DMS114 treated with DMSO at 0.1 percent for 48 hours (cell line): ENCODE results near the gene RCN2.
"Not testable (repeated sequence)": the region's sequence is repeated elsewhere in the genome, so short reads cannot be mapped to it uniquely, and the experiment has no call there.

Experiments used
- DNase-seq: peaks from one replicate; lab custom pipeline; 2025; ENCODE audit not compliant: unreplicated experiment; lab: John Stamatoyannopoulos, UW

Gene RCN2

GRCh38 chr15:76931397-76932134 is at the start of gene RCN2:
TSS of gene RCN2 (plus strand) at chr15:76931749. CDS start at chr15:76931842, 93 bp downstream.
- DNase-seq: peak; percentile 91

- DNase-seq: no peak
Measured at GRCh38 chr15:76885212-76885611, 46.3 kb upstream of the RCN2 start.

- not testable (repeated sequence) for DNase-seq
Measured at GRCh38 chr15:76887280-76888141, 44.0 kb upstream of the RCN2 start.

GRCh38 chr15:76892836-76893235 is 38.7 kb upstream of the RCN2 start:
- not testable (repeated sequence) for DNase-seq

- no peak for DNase-seq
Measured at GRCh38 chr15:76894174-76894573, 37.4 kb upstream of the RCN2 start.

- DNase-seq: no peak
Measured at GRCh38 chr15:76898102-76898501, 33.4 kb upstream of the RCN2 start.

- DNase-seq: not testable (repeated sequence)
Measured at GRCh38 chr15:76899176-76899930, 32.2 kb upstream of the RCN2 start.

- DNase-seq: not testable (repeated sequence)
Measured at GRCh38 chr15:76899931-76900310, 31.6 kb upstream of the RCN2 start.

- DNase-seq: no peak
Measured at GRCh38 chr15:76901965-76902364, 29.6 kb upstream of the RCN2 start.

- peak; percentile 27 for DNase-seq
Measured at GRCh38 chr15:76903251-76903681, 28.3 kb upstream of the RCN2 start.

GRCh38 chr15:76904461-76905012 is 27.0 kb upstream of the RCN2 start:
- DNase-seq: no peak

GRCh38 chr15:76905013-76905839 is 26.3 kb upstream of the RCN2 start, which contains the start of gene SCAPER:
TSS of gene SCAPER (minus strand) at chr15:76905340. CDS start at chr15:76883817, 21,523 bp downstream.
- peak; percentile 82 for DNase-seq

GRCh38 chr15:76905855-76906254 is 25.7 kb upstream of the RCN2 start:
- DNase-seq: no peak

GRCh38 chr15:76912430-76912829 is 19.1 kb upstream of the RCN2 start:
- DNase-seq: no peak

GRCh38 chr15:76913737-76914136 is 17.8 kb upstream of the RCN2 start:
- DNase-seq: no peak

- DNase-seq: no peak
Measured at GRCh38 chr15:76916369-76916768, 15.2 kb upstream of the RCN2 start.

GRCh38 chr15:76928201-76928600 is 3.3 kb upstream of the RCN2 start:
- DNase-seq: no peak

GRCh38 chr15:76929011-76929760 is 2.4 kb upstream of the RCN2 start:
- no peak for DNase-seq

- no peak for DNase-seq
Measured at GRCh38 chr15:76930831-76931396, 635 bp upstream of the RCN2 start.
